ENCODE data around the gene MGST1. TPM values are rescaled to one million over a fixed set of nuclear protein-coding genes. Genes with fewer than 3 reads are reported as not detected.
A peak's percentile ranks its signal among the peaks of the same experiment; 100 is the strongest.

Gene MGST1
- total RNA-seq, 4 donors from 2014 or later: 72.8 to 107 (median 84.7) TPM

GRCh38 chr12:16349131-16349460 is 1.7 kb downstream of the MGST1 start:
- peak overlapping the region; percentile 43 for H3K4me3 ChIP-seq
- no peaks in the 10 kb centered on the region for H3K27me3 ChIP-seq
- WGBS: 66% methylated on average over 3 of the region's 3 CpGs
- H3K9me3 ChIP-seq: no peaks in the 10 kb centered on the region
- TF ChIP-seq EP300 (IDR thresholded peaks at IDR 0.05) (no peak), CTCF (IDR thresholded peaks at IDR 0.05) (no peak), POLR2A (IDR thresholded peaks at IDR 0.05) (no peak), POLR2AphosphoS5 (IDR thresholded peaks at IDR 0.05) (no peak)
- H3K27ac ChIP-seq: peak overlapping the region; percentile 90
- peaks cover 13% of the 10 kb centered on the region for H3K4me1 ChIP-seq
- peak in 1 of 2 donors; percentile 80 for DNase-seq (ENCODE audit: low spot score in 2 of 2)
- no peaks in the 10 kb centered on the region for H3K36me3 ChIP-seq

DNA sequence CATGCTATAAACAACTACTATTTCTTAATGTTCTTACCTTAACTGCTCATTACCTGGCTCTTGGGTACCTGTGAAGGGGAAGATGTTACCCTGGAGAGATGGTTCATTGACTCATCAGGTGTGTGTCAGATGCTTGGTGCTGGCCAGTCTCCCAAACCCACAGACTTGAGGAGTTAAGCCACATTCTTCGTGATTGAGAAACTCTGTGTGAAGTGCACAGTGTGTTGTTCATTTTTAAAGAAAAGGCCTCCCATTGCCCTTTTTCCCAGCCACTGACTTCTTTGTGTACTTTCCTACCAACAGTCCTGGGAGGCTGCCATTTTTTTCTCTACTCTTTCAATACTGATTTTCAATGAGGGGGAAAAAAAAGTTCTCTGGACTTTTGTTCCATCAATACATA is 3.2 kb downstream of the MGST1 start:
- TF ChIP-seq CTCF (IDR thresholded peaks at IDR 0.05) (no peak), POLR2A (IDR thresholded peaks at IDR 0.05) (no peak), POLR2AphosphoS5 (IDR thresholded peaks at IDR 0.05) (no peak), EP300 (IDR thresholded peaks at IDR 0.05) (no peak)
- no peak overlapping the region for H3K4me3 ChIP-seq
- peak in 1 of 2 donors; percentile 70 for DNase-seq (ENCODE audit: low spot score in 2 of 2)

DNA sequence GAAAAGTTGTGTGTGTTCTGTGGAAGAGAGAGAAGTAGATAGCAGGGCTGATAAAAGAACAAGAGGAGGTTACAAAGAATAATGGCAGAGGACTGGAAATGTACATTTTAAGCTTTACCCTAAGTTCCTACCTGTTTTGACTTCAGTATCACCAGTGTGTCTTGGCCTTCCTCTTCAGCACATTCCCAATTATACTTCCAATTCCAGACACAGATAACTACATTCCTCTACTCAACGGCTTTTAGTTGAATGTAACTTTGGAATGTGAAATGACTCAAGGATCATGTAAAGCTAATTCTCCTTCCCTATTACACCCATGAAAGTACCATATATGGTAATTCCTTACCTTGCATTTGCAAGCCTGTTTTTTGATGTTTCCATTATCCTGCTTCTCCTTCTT is 5.0 kb downstream of the MGST1 start:
- WGBS: 38% methylated on average over 1 of the region's 1 CpG
- H3K27ac ChIP-seq: no peak overlapping the region
- H3K36me3 ChIP-seq: peaks cover 18% of the 10 kb centered on the region
- peaks cover 13% of the 10 kb centered on the region for H3K4me1 ChIP-seq
- no peaks in the 10 kb centered on the region for H3K9me3 ChIP-seq
- H3K4me3 ChIP-seq: no peak overlapping the region
- TF ChIP-seq EP300 (IDR thresholded peaks at IDR 0.05): no peak
- no peak for TF ChIP-seq CTCF (IDR thresholded peaks at IDR 0.05)
- no peak for TF ChIP-seq POLR2AphosphoS5 (IDR thresholded peaks at IDR 0.05)
- no peak for TF ChIP-seq POLR2A (IDR thresholded peaks at IDR 0.05)
- H3K27me3 ChIP-seq: no peaks in the 10 kb centered on the region
- DNase-seq (ENCODE audit: low spot score in 2 of 2): no peak

More for the DNA sequence above, 3.2 kb downstream of the MGST1 start:
- H3K27me3 ChIP-seq: no peaks in the 10 kb centered on the region
- WGBS: 25% methylated on average over 1 of the region's 1 CpG
- H3K4me1 ChIP-seq: peaks cover 13% of the 10 kb centered on the region
- H3K9me3 ChIP-seq: no peaks in the 10 kb centered on the region
- H3K36me3 ChIP-seq: peaks cover 5% of the 10 kb centered on the region
- peak overlapping the region; percentile 90 for H3K27ac ChIP-seq

DNA sequence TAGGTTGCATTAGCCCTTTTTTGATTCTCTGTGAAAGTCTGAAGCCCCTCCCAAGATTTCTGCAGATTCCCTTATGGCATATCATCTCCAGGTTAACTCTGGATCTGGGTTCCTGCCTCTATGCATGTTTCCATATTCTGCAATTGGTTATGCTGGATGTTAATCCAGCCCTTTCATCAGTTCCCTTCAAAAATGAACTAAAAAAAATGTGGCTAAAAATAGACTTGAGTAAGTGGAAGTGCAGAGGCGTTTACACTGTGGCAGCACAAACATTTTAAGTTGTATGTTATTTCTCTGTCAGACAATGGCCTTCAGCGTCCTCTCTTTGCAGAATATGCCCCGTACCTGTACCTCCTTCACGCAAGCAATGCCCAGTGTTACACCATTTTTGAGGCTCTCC is 11.4 kb downstream of the MGST1 start:
- no peaks in the 10 kb centered on the region for H3K27me3 ChIP-seq
- no peak for DNase-seq (ENCODE audit: low spot score in 2 of 2)
- H3K4me1 ChIP-seq: no peaks in the 10 kb centered on the region
- H3K36me3 ChIP-seq: peaks cover 18% of the 10 kb centered on the region
- H3K4me3 ChIP-seq: no peak overlapping the region
- no peak for TF ChIP-seq EP300 (IDR thresholded peaks at IDR 0.05)
- TF ChIP-seq POLR2AphosphoS5 (IDR thresholded peaks at IDR 0.05): no peak
- no peak for TF ChIP-seq POLR2A (IDR thresholded peaks at IDR 0.05)
- no peak for TF ChIP-seq CTCF (IDR thresholded peaks at IDR 0.05)
- 73% methylated on average over 4 of the region's 4 CpGs for WGBS
- H3K27ac ChIP-seq: no peak overlapping the region
- H3K9me3 ChIP-seq: no peaks in the 10 kb centered on the region

DNA sequence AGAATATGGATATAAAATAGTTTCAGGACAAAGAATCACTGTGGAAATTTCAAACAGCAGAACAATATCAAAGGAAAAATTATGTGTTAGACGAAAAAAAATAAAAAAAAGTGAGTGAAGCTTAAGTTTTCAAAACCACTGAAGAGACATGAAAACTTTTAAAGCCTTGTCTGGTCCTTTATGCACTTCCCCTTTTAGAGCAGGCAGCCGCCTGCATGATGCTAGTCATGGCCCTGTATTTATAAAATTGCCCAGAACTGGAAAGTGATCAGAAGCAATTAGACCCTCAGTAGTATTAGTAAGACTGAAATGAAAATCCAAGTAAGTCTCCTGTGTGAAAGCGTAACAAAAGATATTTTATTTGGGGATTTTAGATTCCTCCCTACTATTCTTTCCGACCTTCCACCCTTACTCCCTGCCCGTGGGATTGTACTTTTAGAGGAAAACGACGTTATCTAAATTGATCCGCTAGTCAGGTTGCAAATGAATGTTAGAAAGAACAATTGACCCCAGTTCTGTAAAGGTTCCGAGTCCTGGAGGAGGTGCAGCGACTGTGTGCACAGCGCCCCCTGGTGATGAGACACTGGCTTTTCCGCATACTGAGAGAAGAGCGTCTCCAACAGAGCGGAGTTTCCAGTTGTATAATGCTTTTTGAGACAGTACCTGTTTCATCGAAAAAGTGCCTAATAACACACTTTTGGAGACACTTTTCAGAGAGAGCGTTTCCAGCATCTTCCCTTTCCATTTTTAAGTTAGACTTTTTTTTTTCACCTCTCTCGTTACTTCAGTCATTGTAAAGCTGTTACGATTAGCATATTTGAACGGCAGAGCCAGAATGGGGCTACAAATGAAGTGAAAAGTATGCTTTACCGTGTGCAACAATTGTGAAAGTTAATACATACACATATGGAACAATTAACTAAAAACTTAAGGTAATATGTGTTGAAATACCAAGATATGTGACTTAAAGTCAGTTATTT is 12.4 kb downstream of the MGST1 start:
- DNase-seq (ENCODE audit: low spot score in 2 of 2): no peak
- Histone ChIP-seq H3K9me3 (no peaks in the 10 kb centered on the region), H3K27ac (no peak overlapping the region), H3K36me3 (peaks cover 18% of the 10 kb centered on the region), H3K27me3 (no peaks in the 10 kb centered on the region), H3K4me1 (no peaks in the 10 kb centered on the region), H3K4me3 (no peak overlapping the region)
- 81% methylated on average over 20 of the region's 20 CpGs for WGBS
- TF ChIP-seq CTCF (IDR thresholded peaks at IDR 0.05) (peak in 1 of 2 donors; percentile 27), POLR2A (IDR thresholded peaks at IDR 0.05) (no peak)

All from suprapubic skin (tissue), 4 donors.